Hippocampal formation (tissue), 2 donors: ENCODE data around the gene STAT4.

Experiments
- DNase-seq, 2 donors: peaks; one replicate each; lab custom pipeline; 2025; lab: John Stamatoyannopoulos, UW

Gene STAT4

GRCh38 chr2:191041418-191042161 lies 109.2 kb downstream of the STAT4 start:
- DNase-seq = no peak

- DNase-seq = no peak
Observed at GRCh38 chr2:191039616-191040015, 111.2 kb downstream of the STAT4 start.

- no peak for DNase-seq
Observed at GRCh38 chr2:191038741-191039140, 112.1 kb downstream of the STAT4 start.

DNA sequence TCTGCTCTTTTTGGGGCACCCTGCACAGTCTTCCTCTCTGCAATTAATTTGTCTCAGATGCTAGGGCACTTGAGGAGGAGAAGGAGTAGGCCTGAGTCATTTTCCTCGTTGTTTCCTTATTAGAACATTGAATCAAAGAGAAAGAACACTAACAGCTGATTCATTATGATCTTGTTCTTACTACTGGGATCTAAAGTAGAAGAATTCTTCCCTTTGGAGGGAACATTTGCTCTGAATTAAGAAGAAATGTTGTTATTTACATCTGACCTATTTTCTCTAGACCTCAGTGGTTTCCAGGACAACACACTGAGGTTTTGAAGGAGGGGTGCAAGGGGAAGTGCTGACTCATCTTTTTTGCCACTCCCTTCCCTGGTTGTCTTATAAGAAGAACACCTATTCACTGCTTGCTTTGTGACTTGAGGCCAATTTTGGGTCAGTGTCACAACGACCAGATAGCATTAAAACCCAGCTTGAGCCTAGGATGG lies 112.5 kb downstream of the STAT4 start:
- no peak for DNase-seq

DNA sequence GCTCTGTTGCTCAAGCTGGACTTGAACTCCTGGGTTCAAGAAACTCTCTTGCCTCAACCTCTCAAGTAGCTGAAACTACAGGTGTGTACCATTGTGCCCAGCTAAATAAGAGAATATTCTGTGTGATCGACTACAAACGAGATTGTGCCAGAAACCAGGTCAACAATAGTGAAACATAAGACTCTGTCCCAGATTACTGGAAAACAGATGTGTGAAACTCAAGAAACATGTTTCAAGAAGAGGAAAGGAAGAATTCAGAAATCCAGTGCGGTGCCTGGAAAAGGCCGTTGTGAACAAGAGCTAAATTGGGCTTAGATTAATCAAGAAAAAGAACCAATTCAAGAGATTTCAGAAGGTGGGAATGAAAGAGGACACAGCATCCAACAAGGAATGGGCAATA lies 113.4 kb downstream of the STAT4 start:
- DNase-seq = no peak

DNA sequence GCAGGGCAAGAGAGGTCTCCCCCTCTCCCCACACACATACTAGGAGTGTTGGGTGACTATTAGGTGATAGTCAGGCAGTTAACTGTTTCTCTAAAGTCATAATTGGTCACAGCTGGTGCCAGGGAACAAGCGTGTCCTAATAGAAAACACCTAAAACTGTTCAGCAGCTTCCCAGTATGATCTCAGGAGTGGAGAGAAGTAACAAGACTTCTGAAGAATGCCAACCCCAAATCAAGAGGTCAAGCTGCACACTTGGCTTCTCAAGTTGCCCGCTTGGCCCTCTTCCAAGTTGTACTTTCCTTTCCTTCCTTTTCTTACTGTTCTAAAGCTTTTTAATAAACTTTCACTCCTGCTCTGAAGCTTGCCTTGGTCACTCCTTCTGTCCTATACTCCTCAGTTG lies 114.4 kb downstream of the STAT4 start:
- DNase-seq = no peak

DNA sequence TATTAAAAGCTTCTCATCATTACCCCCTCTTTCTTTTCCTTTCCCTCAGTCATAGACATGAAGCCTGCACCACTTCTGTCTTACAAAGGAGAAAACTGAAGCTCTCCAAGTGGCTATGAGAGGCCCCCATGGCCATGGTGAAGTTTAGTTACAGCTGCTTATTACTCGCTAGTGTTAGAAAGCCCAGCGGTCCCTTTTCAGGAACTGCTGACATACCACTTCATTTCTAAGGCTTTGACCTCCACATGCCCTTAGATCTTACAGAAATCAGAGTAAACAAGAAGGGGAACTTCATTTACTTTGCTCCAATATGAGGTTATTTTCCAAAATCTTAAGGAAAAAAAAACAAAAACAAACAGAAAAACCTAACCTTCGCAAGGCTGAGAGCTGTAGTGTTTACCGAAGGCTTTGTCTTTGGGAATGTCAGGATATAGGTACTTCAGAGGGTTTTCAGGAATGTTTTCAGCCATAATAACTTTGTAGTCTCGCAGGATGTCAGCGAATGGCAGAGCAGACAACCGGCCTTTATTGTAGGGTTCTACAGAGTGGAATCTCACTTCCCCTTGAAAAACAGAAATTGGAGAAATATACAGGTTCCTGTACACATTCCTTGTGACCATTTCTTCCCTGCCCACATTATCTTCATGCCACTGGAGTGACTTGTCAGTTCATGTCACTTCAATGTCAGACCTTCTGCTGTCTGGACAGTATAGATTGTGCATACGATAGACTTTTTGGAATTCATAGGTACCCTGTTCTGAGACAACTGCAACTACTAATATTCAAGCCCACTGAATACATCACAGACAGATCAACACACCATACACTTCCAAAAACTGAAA lies 118.0 kb downstream of the STAT4 start:
- DNase-seq = no peak

DNA sequence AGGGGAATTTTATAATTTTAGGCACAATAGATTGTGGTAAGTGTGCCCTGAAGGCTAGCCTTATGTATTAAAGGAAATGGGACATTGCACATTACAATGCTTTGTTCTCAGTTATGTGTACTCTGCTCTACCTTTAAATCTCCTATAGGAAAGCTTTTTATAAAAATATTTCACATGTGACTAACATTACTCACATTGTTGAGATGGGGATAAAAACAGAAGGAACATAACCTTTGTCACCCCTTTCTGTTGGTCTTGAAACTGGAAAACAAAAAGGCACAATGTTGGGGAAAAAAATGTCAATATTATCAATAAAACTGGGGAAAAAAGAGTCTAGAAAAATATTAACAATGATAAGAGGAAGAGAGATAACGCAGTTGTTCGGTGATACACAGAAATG lies 119.5 kb downstream of the STAT4 start:
- no peak for DNase-seq

DNA sequence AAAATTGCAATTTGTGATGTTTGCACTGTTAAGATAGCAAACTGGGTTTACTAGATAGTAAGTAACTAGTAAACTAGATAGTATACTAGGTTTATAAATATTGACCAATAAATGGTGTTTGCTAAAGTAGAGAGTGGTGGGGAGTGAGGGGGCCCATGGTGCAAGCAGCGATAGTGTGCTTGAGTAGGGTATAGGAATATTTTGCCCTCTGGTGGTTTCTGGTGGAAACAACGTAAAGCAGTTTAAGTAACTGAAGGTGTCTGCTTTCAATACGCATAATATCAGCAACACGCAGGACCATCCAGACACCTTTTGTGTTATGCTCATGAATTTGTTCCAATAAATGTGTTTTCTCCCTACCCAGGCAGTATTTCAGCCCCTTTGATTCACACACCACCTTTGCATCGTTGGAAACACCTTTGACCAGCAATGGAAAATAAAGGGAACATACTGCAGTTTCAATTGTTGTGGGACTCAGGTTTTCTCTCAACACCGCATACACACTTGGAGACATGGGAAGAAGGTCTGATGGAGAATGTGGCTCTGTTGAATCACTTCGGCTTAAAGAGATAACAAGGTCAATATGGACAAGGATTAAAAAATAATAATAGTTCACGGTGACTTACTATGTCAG lies 120.2 kb downstream of the STAT4 start:
- DNase-seq = peak in 1 of 2 donors; percentile 7

DNA sequence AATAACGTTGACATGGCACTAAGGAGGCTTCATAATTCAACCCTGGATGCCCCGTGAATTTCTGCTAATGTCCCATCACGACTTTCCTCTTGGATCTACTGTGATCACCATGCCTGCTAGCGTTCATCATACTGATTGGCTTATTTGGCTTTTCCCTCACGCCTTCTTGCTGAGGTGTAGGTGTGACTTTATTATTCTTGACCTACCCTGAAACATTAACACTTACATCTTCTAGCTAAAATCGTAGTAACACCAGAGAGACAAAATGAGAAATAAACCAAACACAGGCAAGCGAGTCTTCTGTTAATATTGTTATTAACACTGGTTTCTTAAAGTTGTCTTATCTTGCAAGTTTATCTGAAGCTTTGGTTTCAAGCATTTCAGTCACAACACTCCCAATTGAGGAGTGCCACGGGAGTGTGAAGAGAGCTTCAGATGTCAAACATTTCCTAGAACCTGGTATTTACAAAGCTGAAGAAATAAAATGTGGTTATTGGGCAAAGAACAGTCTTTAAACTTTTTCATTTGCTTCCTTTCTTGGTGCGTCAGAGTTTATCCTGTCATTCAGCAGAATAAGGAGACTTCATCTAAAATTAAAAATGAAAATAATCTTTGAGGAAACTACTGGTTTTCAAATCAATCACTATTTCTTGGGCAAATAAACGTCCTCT lies 121.4 kb downstream of the STAT4 start:
- no peak for DNase-seq

GRCh38 chr2:191026377-191026776 lies 124.4 kb downstream of the STAT4 start:
- no peak for DNase-seq

DNA sequence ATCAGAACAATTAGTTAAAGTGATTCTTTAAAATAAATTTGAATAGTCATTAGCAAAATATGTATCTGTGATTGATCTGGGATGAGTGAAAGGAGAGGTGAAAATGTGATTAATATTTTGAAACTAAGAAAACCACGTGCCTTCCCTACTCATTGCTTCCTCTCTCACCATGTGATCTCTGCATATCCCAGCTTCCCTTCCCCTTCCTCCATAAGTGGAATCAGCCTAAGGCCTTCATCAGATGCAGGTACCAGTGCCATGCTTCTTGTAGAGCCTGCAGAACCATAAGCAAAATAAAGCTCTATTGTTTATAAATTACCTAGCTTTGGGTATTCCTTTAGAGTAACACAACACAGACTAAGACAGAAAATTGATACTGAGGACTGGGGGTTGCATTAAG lies 125.7 kb downstream of the STAT4 start:
- DNase-seq = no peak

- DNase-seq = no peak
Observed at GRCh38 chr2:191023235-191023679, 127.5 kb downstream of the STAT4 start.

- no peak for DNase-seq
Observed at GRCh38 chr2:191020742-191021381, 129.9 kb downstream of the STAT4 start.

DNA sequence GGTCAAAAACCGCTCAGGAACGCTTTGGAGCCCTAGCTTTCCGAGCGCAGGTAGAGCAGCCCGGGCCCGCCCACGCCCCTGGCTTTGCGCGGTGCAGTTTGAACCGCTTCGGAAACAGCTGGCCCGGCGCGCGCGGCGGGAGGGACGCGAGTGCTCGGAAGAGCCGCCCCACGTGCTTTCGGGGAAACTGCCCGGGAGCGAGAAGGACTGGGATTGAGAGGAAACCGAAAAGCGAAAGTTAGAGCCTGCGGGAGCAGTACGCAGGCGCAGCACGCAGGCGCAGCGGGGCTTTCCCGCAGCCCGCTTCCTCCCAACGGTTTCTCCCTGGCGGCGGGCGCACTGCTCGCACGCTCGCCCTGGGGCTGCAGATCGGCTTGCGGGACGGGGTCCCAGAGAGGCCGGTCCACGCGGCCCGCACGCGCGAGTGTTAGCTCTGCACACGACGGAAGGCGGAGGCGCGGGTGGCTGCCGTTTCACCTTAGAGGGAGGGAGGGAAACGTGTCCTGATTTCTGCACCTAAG lies 130.5 kb downstream of the STAT4 start:
- peak; percentile 91 to 94 for DNase-seq

GRCh38 chr2:191019376-191019775 lies 131.4 kb downstream of the STAT4 start:
- no peak for DNase-seq

DNA sequence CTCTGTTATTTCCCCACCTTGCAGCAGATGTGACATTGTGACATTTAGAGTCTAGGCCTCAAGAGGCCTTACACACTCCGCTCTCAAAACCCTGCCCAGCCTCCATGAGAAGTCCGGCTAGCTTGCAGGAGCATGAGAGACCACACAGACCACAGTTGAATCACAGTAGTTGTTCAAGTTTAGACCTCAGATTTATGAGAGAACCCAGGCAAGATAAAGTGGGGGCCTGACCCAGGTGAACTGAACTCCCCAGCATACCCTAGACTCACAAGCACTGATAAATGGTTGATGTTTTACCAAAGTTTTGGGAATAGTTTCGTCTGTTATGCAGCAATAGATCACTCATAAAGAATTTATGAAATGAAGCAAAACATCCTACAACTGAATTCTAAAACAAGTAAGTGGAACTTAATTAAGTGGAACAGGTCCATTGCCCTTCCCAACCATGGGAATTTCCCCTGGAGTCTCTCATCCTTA lies 132.1 kb downstream of the STAT4 start:
- DNase-seq = no peak

DNA sequence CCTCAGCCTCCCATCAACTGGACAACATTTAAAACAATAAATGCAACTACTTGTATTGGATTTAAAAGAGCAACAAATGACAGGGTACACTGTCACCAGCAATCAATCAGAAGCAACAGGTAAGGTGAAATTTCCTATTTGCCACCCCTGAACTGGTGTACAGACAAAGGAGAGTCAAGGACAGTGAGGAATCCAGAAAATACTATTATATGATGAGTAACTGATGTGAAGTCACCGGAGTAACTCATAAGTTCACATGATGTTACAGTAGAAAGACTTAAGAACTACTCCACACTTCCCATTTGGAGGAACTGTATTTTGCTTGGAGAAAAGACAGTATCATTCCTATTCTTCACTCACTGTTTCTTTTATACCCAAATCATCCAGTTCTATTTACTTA lies 132.7 kb downstream of the STAT4 start:
- DNase-seq = no peak

- DNase-seq = no peak
Observed at GRCh38 chr2:191015831-191016230, 135.0 kb downstream of the STAT4 start.

DNA sequence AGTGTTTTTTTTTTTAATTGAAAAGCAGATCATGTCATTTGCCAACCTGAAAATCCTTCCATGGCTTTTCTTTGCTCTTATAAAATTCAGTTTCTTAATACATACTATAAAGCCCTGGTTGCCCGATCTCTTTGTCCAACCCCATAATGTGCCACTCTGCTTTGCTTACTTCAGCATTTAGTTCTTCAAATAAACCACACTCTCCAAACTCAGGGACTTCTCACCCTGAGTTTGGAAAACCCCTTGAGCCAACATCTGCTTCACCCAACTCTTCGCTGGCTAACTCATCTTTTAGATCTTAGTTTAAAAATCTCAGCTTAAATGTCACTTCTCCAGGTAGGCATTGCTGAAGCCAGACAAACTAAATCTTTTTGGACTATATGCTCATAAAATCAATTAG lies 135.6 kb downstream of the STAT4 start:
- DNase-seq = no peak

GRCh38 chr2:191014653-191015020 lies 136.2 kb downstream of the STAT4 start:
- no peak for DNase-seq
